ENCODE measurements around the gene SLC35G6.

DNA sequence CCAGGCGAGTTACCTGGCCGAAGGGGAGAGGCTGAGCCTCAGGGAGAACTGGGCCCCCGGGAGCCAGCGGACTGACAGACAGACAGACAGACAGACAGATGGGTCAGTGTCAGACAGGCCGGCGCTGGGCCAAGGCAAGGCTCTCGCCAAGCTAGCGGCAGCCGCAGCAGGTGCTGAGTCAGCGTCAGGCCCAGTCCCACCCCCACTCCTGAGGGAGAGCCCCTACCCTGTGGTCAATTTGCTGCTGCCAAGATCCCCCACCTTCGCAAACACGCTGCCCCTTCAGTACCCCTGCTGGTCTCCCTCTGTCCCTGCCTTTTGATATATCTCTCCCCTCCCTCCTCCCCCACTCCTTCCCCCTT lies 40.4 kb upstream of the SLC35G6 start:
- TF ChIP-seq, protein P1, sequence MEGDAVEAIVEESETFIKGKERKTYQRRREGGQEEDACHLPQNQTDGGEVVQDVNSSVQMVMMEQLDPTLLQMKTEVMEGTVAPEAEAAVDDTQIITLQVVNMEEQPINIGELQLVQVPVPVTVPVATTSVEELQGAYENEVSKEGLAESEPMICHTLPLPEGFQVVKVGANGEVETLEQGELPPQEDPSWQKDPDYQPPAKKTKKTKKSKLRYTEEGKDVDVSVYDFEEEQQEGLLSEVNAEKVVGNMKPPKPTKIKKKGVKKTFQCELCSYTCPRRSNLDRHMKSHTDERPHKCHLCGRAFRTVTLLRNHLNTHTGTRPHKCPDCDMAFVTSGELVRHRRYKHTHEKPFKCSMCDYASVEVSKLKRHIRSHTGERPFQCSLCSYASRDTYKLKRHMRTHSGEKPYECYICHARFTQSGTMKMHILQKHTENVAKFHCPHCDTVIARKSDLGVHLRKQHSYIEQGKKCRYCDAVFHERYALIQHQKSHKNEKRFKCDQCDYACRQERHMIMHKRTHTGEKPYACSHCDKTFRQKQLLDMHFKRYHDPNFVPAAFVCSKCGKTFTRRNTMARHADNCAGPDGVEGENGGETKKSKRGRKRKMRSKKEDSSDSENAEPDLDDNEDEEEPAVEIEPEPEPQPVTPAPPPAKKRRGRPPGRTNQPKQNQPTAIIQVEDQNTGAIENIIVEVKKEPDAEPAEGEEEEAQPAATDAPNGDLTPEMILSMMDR (IDR thresholded peaks at IDR 0.05; ENCODE audit: borderline replicate concordance, extremely low read depth, low read length, poor library complexity, severe bottlenecking): no peak
- no peak for TF ChIP-seq EZH2 (IDR thresholded peaks at IDR 0.05; ENCODE audit: borderline replicate concordance, low read depth, low read length, severe bottlenecking)
